ENCODE results near the gene TCEANC2.

TCEANC2 gene

GRCh38 chr1:54010415-54011117 lies 42.8 kb upstream of the TCEANC2 start:
- no peak for DNase-seq (ENCODE audit: extremely low read depth, low read depth)
- TF ChIP-seq CTCF (IDR thresholded peaks at IDR 0.05; ENCODE audit: low read depth, low read length) = no peak

DNA sequence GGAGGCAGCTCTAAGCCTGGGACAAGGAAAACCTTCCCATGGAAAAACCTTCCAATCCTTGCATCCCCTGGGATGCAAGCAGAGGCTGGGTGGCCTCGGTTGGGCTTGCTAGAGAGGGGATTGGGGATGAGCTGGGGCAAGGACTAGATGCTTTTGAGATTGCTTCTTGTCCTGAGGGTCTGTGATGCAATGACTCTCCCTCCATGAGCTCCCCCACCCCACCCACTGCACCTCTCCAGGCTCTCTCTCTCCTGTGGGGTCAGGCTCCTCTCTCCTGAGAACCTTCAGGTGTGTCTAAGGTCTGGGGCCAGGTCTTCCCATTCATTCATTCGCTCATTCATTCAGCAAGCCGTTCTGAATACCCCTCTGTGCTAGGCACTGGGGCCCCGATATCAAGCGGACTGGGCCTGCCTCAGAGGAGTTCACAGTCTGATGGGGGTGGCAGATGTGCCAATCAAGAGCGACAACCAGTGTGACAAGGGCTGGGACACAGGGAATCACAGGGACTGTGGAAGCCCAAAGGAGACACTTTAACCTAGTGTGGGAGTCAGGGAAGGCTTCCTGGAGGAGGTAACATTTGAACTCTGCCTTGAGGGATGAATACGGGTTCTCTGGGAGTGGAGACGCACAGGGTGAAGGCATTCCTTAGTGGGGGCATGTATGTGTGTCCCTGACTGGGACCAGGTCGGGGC lies 41.9 kb upstream of the TCEANC2 start:
- DNase-seq (ENCODE audit: extremely low read depth, low read depth) = no peak
- no peak for TF ChIP-seq CTCF (IDR thresholded peaks at IDR 0.05; ENCODE audit: low read depth, low read length)

- no peak for DNase-seq (ENCODE audit: extremely low read depth, low read depth)
- TF ChIP-seq CTCF (IDR thresholded peaks at IDR 0.05; ENCODE audit: low read depth, low read length) = no peak
Observed at GRCh38 chr1:54012008-54012325, 41.4 kb upstream of the TCEANC2 start.

DNA sequence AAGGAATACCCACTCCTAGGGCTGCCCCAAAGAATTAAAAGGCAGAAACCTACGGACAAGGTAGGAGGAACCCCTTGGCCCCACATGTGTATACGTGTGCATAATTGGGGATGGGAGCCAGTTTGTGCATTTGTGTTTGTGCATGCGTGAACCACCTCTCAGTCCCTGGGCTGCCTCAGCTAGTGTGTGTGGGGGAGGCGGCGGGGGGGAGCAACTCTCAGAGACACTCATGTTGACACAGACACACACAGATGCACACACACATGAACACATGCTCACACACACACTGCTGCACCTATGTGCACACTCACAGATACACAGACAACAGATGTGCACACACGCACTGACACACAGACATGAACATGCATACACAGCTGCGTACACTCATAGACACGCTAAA lies 40.5 kb upstream of the TCEANC2 start:
- TF ChIP-seq CTCF (IDR thresholded peaks at IDR 0.05; ENCODE audit: low read depth, low read length) = no peak
- no peak for DNase-seq (ENCODE audit: extremely low read depth, low read depth)

- TF ChIP-seq CTCF (IDR thresholded peaks at IDR 0.05; ENCODE audit: low read depth, low read length) = no peak
- no peak for DNase-seq (ENCODE audit: extremely low read depth, low read depth)
Observed at GRCh38 chr1:54013393-54014008, 39.9 kb upstream of the TCEANC2 start.

DNA sequence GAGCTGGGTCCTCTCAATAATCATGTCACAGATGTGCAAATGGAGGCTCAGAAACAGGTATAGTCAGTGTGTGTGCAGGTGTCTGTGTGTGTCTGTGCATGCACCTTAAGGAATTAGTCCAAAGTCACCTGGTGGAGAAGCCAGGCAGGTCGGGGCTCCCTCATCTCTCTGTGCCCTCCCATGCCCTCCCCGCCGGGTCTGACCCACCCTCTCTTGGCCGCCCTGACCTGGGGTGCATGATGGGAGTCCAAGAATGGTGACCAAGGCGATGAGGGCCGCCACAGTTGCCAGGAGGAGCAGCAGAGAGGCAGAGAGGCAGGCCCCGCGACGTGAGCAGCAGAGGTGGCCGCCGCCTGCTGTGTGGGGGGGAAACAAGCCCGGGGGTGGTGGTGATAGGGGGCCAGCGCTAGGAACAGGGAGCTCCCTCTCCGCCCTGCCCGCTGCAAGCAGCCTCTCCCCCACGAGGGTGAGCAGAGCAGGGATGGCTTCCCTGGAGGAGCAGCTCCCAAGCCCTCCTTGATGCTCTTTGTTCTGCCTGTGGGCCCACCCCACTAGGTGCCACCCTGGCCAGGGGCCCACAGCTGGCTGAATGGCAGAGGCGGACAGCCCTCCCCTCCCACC lies 39.3 kb upstream of the TCEANC2 start:
- TF ChIP-seq CTCF (IDR thresholded peaks at IDR 0.05; ENCODE audit: low read depth, low read length) = no peak
- no peak for DNase-seq (ENCODE audit: extremely low read depth, low read depth)
